ENCODE data around the gene POU2F3.

The POU2F3 gene

DNA sequence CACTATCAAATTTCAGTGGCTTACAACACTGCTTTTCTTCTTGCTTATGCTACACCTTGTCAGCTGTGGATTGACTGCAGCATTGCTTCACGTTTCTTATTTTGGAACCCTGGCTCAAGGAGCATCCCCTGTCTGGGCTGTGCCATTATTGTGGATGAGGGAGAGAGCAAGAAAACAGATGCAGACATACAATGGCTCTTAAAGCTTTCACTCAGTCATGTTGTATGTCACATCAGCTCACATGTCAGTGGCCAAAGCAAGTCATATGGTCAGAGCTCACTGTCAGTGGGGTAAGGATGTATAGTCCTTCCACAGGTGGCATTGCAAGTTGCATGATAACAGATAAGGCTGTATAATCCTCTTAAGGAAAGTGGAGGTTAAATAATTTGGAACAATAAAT lies 106.3 kb downstream of the POU2F3 start:
- Histone ChIP-seq H3K9me3 (ENCODE audit: insufficient read depth, low read length) (peaks cover 10% of the 10 kb centered on the region; the same call in 1 of the 2 replicates), H3K27me3 (ENCODE audit: low read depth, low read length) (peaks cover 38% of the 10 kb centered on the region), H3K4me1 (ENCODE audit: low read length) (peaks cover 38% of the 10 kb centered on the region), H2AFZ (ENCODE audit: low read depth, low read length) (no peak overlapping the region), H3K79me2 (ENCODE audit: low read length) (peaks cover 27% of the 10 kb centered on the region), H3K36me3 (replicated peaks; ENCODE audit: low read depth, low read length) (peaks cover 10% of the 10 kb centered on the region), H3K9ac (ENCODE audit: low read length) (no peak overlapping the region), H4K20me1 (ENCODE audit: insufficient read depth, low read length) (peaks cover 68% of the 10 kb centered on the region), H3K27ac (ENCODE audit: low read length) (no peak overlapping the region), H3K4me2 (ENCODE audit: low read length) (no peak overlapping the region), H3K4me3 (ENCODE audit: low read length) (no peak overlapping the region)
- TF ChIP-seq EZH2phosphoT487 (IDR thresholded peaks at IDR 0.05; ENCODE audit: low read depth), result no peak
- TF ChIP-seq, protein P1, sequence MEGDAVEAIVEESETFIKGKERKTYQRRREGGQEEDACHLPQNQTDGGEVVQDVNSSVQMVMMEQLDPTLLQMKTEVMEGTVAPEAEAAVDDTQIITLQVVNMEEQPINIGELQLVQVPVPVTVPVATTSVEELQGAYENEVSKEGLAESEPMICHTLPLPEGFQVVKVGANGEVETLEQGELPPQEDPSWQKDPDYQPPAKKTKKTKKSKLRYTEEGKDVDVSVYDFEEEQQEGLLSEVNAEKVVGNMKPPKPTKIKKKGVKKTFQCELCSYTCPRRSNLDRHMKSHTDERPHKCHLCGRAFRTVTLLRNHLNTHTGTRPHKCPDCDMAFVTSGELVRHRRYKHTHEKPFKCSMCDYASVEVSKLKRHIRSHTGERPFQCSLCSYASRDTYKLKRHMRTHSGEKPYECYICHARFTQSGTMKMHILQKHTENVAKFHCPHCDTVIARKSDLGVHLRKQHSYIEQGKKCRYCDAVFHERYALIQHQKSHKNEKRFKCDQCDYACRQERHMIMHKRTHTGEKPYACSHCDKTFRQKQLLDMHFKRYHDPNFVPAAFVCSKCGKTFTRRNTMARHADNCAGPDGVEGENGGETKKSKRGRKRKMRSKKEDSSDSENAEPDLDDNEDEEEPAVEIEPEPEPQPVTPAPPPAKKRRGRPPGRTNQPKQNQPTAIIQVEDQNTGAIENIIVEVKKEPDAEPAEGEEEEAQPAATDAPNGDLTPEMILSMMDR (IDR thresholded peaks at IDR 0.05; ENCODE audit: low read depth, low read length), result no peak

DNA sequence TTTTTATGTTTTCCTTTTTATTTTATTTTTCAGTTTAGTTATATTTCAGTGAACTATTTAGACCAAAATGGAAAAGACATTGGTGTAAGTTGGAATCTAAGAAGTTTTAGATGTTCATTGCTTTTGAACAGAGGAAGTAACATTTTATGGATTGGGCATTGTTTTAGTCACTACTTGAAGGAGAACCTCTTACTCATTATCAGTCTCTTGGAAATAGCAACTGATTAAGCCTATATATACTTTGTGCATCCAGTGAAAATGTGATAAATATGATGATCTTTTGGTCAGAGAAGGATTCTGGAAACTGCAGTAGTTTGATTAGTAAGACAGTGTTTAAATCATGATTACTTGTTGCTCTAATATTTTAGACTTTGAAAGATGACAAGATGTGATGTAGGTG lies 110.7 kb downstream of the POU2F3 start:
- H3K79me2 ChIP-seq (ENCODE audit: low read length), result peaks cover 29% of the 10 kb centered on the region
- H4K20me1 ChIP-seq (ENCODE audit: insufficient read depth, low read length), result peaks cover 73% of the 10 kb centered on the region
- no peak overlapping the region for H2AFZ ChIP-seq (ENCODE audit: low read depth, low read length)
- H3K4me2 ChIP-seq (ENCODE audit: low read length), result no peak overlapping the region
- peaks cover 22% of the 10 kb centered on the region for H3K4me1 ChIP-seq (ENCODE audit: low read length)
- no peaks in the 10 kb centered on the region for H3K36me3 ChIP-seq (replicated peaks; ENCODE audit: low read depth, low read length)
- no peak overlapping the region for H3K9ac ChIP-seq (ENCODE audit: low read length)
- no peak for TF ChIP-seq EZH2phosphoT487 (IDR thresholded peaks at IDR 0.05; ENCODE audit: low read depth)
- TF ChIP-seq, protein P1 (IDR thresholded peaks at IDR 0.05; ENCODE audit: low read depth, low read length), result no peak
- H3K9me3 ChIP-seq (ENCODE audit: insufficient read depth, low read length), result no peaks in the 10 kb centered on the region
- H3K27ac ChIP-seq (ENCODE audit: low read length), result no peak overlapping the region
- no peak overlapping the region for H3K4me3 ChIP-seq (ENCODE audit: low read length)
- H3K27me3 ChIP-seq (ENCODE audit: low read depth, low read length), result peaks cover 26% of the 10 kb centered on the region

DNA sequence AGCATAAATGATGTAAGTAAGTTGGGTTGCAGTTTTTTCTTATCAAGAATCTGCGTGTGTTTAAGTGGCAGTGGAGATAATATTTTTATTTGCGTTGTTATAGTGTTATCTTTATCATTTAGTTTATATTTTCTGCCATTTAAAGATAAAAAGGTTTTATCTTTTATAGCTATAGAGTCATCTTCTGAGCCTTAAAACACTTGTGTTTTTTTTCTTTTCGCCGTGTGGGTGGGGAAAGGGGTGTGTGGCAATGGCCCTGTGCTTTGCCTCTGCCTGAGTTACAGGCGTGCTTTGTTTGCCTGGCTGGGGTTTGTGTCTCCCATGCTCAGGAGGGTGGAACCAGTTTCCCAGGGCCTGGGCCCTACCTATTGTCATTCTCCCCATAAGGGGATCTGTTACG lies 112.5 kb downstream of the POU2F3 start:
- TF ChIP-seq, protein P1 (IDR thresholded peaks at IDR 0.05; ENCODE audit: low read depth, low read length), result no peak
- no peak for TF ChIP-seq EZH2phosphoT487 (IDR thresholded peaks at IDR 0.05; ENCODE audit: low read depth)
- peaks cover 13% of the 10 kb centered on the region for H3K4me1 ChIP-seq (ENCODE audit: low read length)
- peaks cover 77% of the 10 kb centered on the region for H4K20me1 ChIP-seq (ENCODE audit: insufficient read depth, low read length)
- H3K9ac ChIP-seq (ENCODE audit: low read length), result no peak overlapping the region
- H2AFZ ChIP-seq (ENCODE audit: low read depth, low read length), result no peak overlapping the region
- peaks cover 20% of the 10 kb centered on the region for H3K79me2 ChIP-seq (ENCODE audit: low read length)
- no peak overlapping the region for H3K4me2 ChIP-seq (ENCODE audit: low read length)
- H3K9me3 ChIP-seq (ENCODE audit: insufficient read depth, low read length), result no peaks in the 10 kb centered on the region
- H3K4me3 ChIP-seq (ENCODE audit: low read length), result no peak overlapping the region
- peaks cover 14% of the 10 kb centered on the region for H3K27me3 ChIP-seq (ENCODE audit: low read depth, low read length)
- no peak overlapping the region for H3K27ac ChIP-seq (ENCODE audit: low read length)
- no peaks in the 10 kb centered on the region for H3K36me3 ChIP-seq (replicated peaks; ENCODE audit: low read depth, low read length)

DNA sequence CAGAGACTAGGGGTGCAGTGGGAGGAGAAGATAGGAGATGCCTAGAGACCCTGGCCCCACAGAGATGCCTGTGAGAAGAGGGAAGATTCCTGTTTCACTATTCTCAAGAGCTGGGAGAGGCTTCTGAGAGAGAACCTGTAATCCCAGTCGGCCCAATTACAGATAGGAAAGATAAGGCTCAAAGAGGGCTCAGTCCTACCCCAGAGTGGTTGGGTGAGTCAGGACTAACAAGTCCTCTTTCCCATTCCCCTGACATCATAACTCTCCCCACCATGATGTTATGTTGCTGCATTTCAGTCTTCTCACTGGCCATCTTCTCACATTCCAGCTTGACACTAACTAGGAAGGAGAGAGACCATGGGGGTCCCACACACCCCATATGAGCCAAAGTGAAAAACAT lies 114.1 kb downstream of the POU2F3 start:
- Histone ChIP-seq H3K79me2 (ENCODE audit: low read length) (peaks cover 23% of the 10 kb centered on the region; the same call in 1 of the 2 replicates), H3K4me2 (ENCODE audit: low read length) (no peak overlapping the region)

More for the DNA sequence above, 114.1 kb downstream of the POU2F3 start:
- Histone ChIP-seq H3K4me3 (ENCODE audit: low read length) (no peak overlapping the region), H3K9ac (ENCODE audit: low read length) (no peak overlapping the region), H3K27me3 (ENCODE audit: low read depth, low read length) (peaks cover 7% of the 10 kb centered on the region), H3K9me3 (ENCODE audit: insufficient read depth, low read length) (no peaks in the 10 kb centered on the region), H3K36me3 (replicated peaks; ENCODE audit: low read depth, low read length) (no peaks in the 10 kb centered on the region), H4K20me1 (ENCODE audit: insufficient read depth, low read length) (peaks cover 77% of the 10 kb centered on the region), H2AFZ (ENCODE audit: low read depth, low read length) (no peak overlapping the region), H3K27ac (ENCODE audit: low read length) (no peak overlapping the region), H3K4me1 (ENCODE audit: low read length) (peaks cover 10% of the 10 kb centered on the region)
- TF ChIP-seq EZH2phosphoT487 (IDR thresholded peaks at IDR 0.05; ENCODE audit: low read depth), result no peak
- TF ChIP-seq, protein P1 (IDR thresholded peaks at IDR 0.05; ENCODE audit: low read depth, low read length), result no peak
